ENCODE measurements around the gene LSR.

LSR gene

DNA sequence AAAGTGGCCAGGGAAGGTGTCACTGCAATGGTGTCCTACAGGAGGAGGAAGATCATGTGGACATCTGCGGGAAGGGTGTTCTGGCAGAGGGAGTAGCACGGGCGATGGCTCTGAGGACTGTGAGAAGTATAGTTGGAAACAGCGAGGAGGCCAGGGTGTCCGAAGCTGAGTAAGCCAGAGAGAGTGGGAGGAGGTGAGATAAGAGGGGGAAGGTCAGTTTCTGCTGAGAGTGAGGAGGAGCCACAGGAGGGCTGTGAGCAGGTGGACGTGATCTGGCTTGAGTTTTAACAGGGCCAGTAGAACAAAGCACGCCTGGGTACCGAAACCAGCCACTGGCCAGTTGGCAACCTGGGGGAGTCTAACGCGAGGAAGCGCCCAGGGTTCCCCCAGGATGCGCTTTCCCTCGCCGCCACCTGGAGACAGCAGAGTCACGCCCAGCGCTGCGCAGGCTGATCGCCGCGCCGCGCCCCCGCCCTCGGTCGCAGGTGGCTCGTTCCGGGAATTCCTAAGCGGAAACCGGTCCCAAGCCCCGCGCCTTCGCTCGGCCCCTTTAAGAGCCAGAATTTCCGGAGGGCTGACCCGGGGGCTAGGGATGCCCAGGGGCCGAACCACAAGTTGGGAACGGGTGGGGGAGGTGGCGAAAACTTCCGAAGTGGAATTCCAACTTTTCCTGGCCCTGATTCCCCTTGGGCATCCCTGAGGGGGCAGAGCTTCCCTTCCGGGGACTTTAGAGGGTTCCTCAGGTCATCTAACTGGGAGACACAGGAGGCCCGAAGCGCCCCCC is 1.1 kb upstream of the LSR start:
- DNase-seq (ENCODE audit: low read depth, low spot score), result no peak

DNA sequence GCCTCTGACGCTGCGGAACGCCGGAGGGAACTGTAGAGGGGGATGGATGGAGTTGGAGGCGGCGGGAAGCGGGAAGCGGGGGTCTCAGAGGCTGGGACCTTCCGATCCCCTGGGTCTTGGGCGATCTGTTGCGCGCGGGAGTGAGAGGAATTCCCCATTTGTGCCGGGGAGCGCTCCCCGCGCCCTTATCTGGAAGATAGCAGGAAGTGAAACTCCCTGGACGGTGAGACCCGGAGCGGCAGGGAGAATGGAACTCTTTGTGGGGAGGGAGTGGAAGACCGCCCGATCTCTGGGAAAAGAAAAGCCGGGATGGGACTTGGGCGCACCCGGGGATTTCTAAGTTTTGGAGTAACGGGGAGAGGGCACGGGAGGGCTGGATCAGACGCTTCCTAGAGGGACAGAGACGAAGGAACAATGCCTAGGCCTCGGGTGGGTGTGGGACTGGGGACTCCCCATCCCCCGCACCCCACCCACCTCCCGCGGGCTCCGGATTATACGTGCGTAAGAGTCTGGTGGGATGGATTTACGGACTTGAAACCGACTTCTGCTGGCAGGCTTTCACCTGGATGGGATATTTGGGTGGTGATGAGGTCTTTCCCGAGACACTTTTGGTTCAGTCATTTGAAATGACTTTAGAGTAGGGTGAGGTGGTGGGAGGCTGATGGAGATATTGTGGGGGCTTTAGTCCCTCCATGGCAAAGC is 495 bp downstream of the LSR start:
- DNase-seq (ENCODE audit: low read depth, low spot score), result no peak

GRCh38 chr19:35249848-35250711 is 1.3 kb downstream of the LSR start:
- no peak for DNase-seq (ENCODE audit: low read depth, low spot score)

GRCh38 chr19:35251456-35251855 is 2.7 kb downstream of the LSR start:
- DNase-seq (ENCODE audit: low read depth, low spot score), result no peak

DNA sequence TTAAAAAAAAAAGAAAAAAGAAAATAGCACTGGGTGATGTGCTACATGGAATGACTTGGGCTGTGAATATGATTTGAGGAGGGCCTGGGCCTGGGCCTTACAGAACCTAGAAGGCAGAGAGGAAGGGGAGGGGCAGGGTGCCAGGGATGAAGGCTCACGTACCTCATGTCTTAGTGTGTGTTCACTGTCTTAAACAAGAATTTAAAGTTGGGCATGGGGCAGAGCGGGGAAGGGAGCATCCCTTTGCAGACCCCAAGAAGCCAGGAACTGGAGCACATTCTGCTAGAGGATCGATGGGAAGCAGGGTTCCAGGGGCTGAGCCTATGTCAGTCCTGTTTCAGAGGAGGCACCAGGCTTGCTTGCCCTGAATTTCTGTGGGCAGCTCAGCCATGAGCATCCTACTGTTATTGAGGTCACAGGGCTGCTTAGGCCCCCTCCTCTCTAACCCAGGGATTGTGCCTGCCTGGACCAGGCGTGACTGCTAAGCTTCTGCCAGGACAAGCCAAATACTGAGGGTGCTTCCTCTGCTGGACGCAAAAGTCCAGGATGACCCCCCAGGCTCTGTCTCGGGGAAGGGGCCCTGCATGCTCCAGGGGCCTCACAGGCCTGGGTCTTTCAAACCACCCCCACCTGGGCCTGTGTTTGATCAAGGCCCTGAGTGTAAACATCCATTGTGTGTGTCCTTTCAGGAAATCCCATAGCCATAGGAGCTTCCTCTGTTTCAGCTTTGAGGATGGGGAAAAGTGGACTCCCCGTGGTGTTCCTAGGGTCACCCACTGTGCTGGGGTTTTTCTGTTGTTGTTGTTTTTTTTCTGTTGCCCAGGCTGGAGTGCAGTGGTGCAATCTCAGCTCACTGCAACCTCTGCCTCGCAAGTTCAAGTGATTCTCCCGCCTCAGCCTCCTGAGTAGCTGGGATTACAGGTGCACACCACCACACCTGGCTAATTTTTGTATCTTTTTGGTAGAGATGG is 4.8 kb downstream of the LSR start:
- DNase-seq (ENCODE audit: low read depth, low spot score), result no peak

DNA sequence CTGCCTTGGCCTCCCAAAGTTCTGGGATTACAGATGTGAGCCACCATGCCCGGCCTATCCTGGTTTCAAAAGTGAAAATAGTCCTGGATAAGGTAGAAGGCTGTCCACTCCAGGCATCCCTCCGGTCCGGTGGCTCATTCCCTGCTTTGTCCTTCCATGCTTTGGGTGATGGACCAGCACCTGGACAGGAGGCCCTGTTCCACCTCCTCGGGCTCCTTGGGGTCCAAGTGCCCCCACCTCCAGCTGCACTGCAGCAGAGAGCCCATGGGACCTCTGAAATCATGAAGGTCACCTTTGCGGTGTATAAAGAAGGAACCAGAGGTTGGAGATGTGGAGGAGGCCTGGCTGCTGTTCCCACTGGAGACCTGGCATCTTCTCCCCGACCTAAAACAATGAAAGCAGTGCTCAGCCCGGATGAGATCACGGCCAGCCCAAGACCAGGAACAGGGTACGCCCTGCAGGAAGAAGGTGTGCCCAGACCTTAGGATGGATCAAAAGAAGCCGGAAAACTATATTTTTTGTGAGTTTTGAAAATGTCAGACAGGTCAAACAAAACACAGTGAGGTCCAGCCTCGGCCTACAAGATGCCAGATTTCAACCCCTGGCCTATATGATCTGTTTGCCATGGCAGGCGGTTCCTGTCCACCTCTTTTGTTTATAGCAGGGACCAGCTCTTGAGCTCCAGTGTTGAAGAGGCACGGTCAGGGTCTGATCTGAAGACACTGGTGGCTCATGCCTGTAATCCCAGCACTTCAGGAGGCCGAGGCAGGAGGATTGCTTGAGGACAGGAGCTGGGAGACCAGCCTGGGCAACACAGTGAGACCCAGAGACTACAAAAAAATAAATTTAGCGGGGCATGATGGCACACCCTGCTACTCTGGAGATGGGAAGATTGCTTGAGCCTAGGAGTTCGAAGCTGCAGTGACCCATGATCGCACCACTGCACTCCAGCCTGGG is 5.8 kb downstream of the LSR start:
- DNase-seq (ENCODE audit: low read depth, low spot score), result no peak

DNA sequence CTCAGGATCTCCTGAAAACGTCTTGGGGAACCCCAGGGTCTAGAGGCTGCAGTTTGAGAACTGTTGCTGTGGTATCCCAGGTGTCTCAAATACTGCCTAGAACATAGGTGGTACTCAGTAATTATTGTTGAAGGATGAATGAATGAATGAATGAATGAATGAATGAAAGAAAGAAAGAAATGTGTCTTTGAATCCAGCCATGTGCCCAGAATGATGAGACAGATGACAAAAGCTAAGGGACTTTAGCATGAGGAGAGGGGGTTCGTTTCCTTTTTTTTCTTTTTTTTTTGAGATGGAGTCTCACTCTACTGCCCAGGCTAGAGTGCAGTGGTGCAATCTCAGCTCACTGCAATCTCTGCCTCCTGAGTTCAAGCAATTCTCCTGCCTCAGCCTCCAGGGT is 7.8 kb downstream of the LSR start:
- no peak for DNase-seq (ENCODE audit: low read depth, low spot score)

DNA sequence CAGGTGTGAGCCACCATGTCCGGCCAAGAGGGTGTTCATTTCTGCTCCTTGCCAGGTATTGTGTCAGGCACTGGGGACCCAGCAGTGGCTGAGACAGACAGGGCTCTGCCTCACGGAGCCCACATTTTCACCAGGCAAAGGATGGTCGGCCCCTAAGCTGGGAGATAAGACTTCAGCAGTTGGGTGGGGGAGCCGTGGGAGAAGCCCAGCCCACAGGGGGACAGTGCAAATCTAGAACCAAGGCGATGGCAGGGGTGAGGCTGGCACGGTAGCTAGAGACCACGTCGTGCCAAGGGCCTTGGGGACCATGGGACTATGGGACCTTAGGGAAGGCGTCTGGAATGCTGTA is 8.3 kb downstream of the LSR start:
- no peak for DNase-seq (ENCODE audit: low read depth, low spot score)

GRCh38 chr19:35260694-35261304 is 12.0 kb downstream of the LSR start:
- DNase-seq (ENCODE audit: low read depth, low spot score), result no peak

GRCh38 chr19:35261356-35262100 is 12.7 kb downstream of the LSR start:
- no peak for DNase-seq (ENCODE audit: low read depth, low spot score)

DNA sequence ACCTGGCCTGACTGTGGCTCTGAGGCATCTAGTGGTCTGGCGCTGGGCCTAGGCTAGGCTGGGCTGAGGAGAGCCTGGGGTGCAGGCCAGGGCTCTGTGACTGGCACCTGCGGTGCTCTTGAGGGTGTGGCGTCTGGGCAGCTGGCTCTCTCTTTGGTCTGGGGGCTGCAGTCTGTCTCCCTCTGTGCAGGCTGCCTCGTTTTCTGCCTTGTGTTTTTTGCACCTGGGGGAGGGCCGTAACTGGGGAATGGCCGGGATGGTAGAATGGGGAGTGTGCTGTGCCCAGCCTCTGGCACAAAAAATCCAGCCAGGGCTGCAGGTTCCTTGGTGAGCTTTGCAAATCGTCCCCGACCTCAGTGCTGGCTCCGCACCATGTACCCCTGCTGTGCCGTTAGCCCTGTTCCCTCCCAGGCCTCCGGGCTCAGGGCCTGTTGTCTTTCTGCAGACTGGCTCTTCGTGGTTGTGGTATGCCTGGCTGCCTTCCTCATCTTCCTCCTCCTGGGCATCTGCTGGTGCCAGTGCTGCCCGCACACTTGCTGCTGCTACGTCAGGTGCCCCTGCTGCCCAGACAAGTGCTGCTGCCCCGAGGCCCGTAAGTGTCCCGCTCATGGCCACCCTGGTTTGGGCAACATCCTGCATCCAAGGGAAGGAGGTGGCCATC is 13.4 kb downstream of the LSR start:
- DNase-seq (ENCODE audit: low read depth, low spot score), result no peak

GRCh38 chr19:35264268-35265125 is 15.7 kb downstream of the LSR start:
- DNase-seq (ENCODE audit: low read depth, low spot score), result no peak

DNA sequence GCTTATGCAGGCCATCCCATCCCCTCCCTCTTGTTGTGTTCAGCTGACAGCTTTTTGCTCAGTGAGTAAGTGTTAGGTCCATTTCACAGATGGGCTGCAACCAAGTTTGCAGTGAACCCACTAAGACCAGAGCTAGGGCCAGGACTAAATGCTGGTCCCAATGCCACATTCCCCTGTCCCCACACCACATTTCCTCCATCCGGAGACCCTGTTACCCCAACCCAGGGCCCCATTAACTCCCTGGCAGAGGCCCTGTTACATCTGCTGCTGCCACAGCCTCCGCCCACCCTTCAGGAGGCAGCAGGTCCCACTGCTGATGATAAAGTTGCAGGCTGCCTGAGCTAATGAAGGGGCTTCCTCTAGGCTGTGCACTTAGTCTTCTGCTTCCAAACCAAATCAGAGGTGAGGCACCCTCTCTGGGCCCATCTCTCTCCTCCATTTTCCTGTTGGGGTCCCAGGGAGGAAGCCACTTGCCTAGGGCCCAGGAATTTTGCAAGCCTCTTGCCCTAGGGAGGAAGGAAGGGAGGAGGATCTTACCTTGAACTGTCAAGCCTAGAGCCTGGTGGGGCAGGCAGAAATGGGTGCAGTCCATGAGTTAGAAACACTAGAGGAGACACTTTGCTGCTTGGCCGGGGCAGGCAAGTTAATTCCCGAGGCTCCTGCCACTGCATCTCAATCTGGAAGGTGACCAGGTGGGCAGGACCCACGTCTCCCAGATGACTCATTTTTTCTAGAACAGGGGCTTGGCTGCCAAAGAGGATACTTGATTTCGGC is 16.5 kb downstream of the LSR start:
- no peak for DNase-seq (ENCODE audit: low read depth, low spot score)

GRCh38 chr19:35265900-35266519 is 17.2 kb downstream of the LSR start:
- no peak for DNase-seq (ENCODE audit: low read depth, low spot score)

- DNase-seq (ENCODE audit: low read depth, low spot score), result no peak
Observed at GRCh38 chr19:35266520-35267352, 17.9 kb downstream of the LSR start.

All from activated CD4-positive, CD25-positive, alpha-beta regulatory T cell treated with anti-CD3 and anti-CD28 coated beads, Interleukin-2, amount 50 U/mL, for 16 hours (primary cell).